Sigmoid colon (tissue), 7 donors: ENCODE results near the gene NPR1. TPM values are rescaled to one million over a fixed set of nuclear protein-coding genes. Genes with fewer than 3 reads are reported as not detected.

Experiments
- DNase-seq: peaks from one replicate; pipeline ENCODE4 v3.0.0-alpha.2; 2019
- H3K27ac ChIP-seq, 4 donors: fragments of 200-600 bp; sonication (generic); one replicate each; pipeline ENCODE4 v1.5.1; 2016 to 2019; ENCODE audit warnings: mild to moderate bottlenecking in 1 of 4
- H3K27me3 ChIP-seq, 3 donors: fragments of 200-600 bp; sonication (generic); one replicate each; pipeline ENCODE4 v1.5.1; 2019; ENCODE audit warnings: mild to moderate bottlenecking in 1 of 3
- H3K36me3 ChIP-seq, 4 donors: fragments of 200-600 bp; sonication (generic); one replicate each; pipeline ENCODE4 v1.5.1; 2016 to 2019
- H3K4me1 ChIP-seq, 4 donors: fragments of 200-600 bp; sonication (generic); one replicate each; pipeline ENCODE4 v1.5.1; 2017 to 2019
- H3K4me3 ChIP-seq, 4 donors: fragments of 200-600 bp; sonication (generic); one replicate each; pipeline ENCODE4 v1.5.1; 2017 to 2019; ENCODE audit warnings: mild to moderate bottlenecking in 2 of 4, moderate library complexity in 1 of 4
- H3K9me3 ChIP-seq, 4 donors: fragments of 200-600 bp in 3 of 4; sonication (generic) in 3 of 4; one replicate each; pipeline versions ENCODE4 v1.5.1 to v1.6.1; 2013 to 2019
- CTCF ChIP-seq, 4 experiments: fragments of 450-650 bp in 3 of 4; fragments of 200-600 bp in 1 of 4; IDR thresholded peaks; one replicate each; pipeline ENCODE4 v1.5.1; 2016 to 2019; ENCODE audit warnings: antibody characterized with exemption in 4 of 4, mild to moderate bottlenecking in 3 of 4, moderate library complexity in 2 of 4
- EP300 ChIP-seq, 4 donors: sonication (generic); formaldehyde crosslinking; IDR thresholded peaks; one replicate each; pipeline ENCODE4 v1.6.1; 2017; ENCODE audit warnings: antibody characterized with exemption in 4 of 4
- POLR2A ChIP-seq, 2 donors: fragments of 450-650 bp; IDR thresholded peaks; one replicate each; pipeline ENCODE4 v1.6.1; 2016; ENCODE audit warnings: antibody characterized with exemption in 2 of 2, mild to moderate bottlenecking in 2 of 2, moderate library complexity in 2 of 2
- POLR2AphosphoS5 ChIP-seq, 4 donors: sonication (generic); formaldehyde crosslinking; IDR thresholded peaks; one replicate each; pipeline ENCODE4 v1.6.1; 2017; ENCODE audit warnings: antibody characterized with exemption in 4 of 4
- WGBS, 2 donors: extraction: QIAGEN DNeasy Blood & Tissue Kit; methylation state at CpG; one replicate each; pipeline ENCODE4 v1.1.7; 2013; 5-methylcytosine and 5-hydroxymethylcytosine counted together
- intact Hi-C: fragments of 100-400 bp; cut with DNase I; formaldehyde crosslinking; loops from one replicate; pipeline ENCODE4 v1.15.1; 2023
- polyA plus RNA-seq, 3 donors: library from polyadenylated mRNA; stranded (reverse); fragments of 200-250 nt; gene quantifications; one replicate each; pipeline ENCODE4 v1.2.3, GENCODE V29; 2013
- total RNA-seq, 4 donors: library from RNA; depleted of rRNA; stranded (reverse); fragments of >200 nt; gene quantifications; one replicate each; pipeline ENCODE4 v1.1.0, GENCODE V29; 2016
- donor health status: healthy with polysubstance abuse.
- donor health status: Bipolar disorder and iron deficiency.
- donor health status: healthy.

Gene NPR1
- total RNA-seq = 10 to 100 TPM; 11.1 to 36.2 (median 31.0) TPM
- 1 to 10 TPM in 2 of 3 donors, under 1 TPM in 1; 0.23 to 7.6 (median 5.4) TPM for polyA plus RNA-seq

- intact Hi-C loops = no loop called here
- 1% methylated on average over 78 of the region's 78 CpGs for WGBS, 2 donors
These were observed at the start of gene NPR1 for GRCh38 chr1:153678519-153679336. NPR1 (plus strand) TSS chr1:153678688; CDS start chr1:153679109, 421 bp downstream.

GRCh38 chr1:153629343-153629665 is 49.2 kb upstream of the NPR1 start:
- Histone ChIP-seq H3K27ac (peak overlapping the region; percentile 7 to 94 (median 52)), H3K4me3 (no peak overlapping the region), H3K9me3 (no peaks in the 10 kb centered on the region), H3K4me1 (peaks cover 0 to 41% (median 36%) of the 10 kb centered on the region in 4 donors), H3K27me3 (no peaks in the 10 kb centered on the region), H3K36me3 (no peaks in the 10 kb centered on the region)
- TF ChIP-seq POLR2A (IDR thresholded peaks at IDR 0.05) (no peak), POLR2AphosphoS5 (IDR thresholded peaks at IDR 0.05) (no peak), CTCF (IDR thresholded peaks at IDR 0.05) (no peak)
- DNase-seq = no peak
- intact Hi-C loops = no loop called here
- WGBS, 2 donors = 86 to 88% methylated on average over 5 of the region's 5 CpGs

More at GRCh38 chr1:153678519-153679336, at the start of gene NPR1:
- peak; percentile 91 for DNase-seq
- Histone ChIP-seq H3K9me3 (no peaks in the 10 kb centered on the region), H3K4me3 (peak within 1 kb of the TSS; percentile 37 to 57 (median 49)), H3K4me1 (peaks cover 0 to 29% (median 26%) of the 10 kb centered on the region in 4 donors), H3K27me3 (peaks cover 0 to 57% (median 30%) of the 10 kb centered on the region in 3 donors), H3K36me3 (no peaks in the 10 kb centered on the region), H3K27ac (peak within 1 kb of the TSS; percentile 22 to 76 (median 49))
- TF ChIP-seq POLR2AphosphoS5 (IDR thresholded peaks at IDR 0.05) = peak in 3 of 4 donors; percentile 26 to 43 (median 42)
- TF ChIP-seq EP300 (IDR thresholded peaks at IDR 0.05) = no peak
- TF ChIP-seq POLR2A (IDR thresholded peaks at IDR 0.05) = no peak
- TF ChIP-seq CTCF (IDR thresholded peaks at IDR 0.05) = no peak

GRCh38 chr1:153629971-153630370 is 48.5 kb upstream of the NPR1 start:
- Histone ChIP-seq H3K4me1 (peaks cover 0 to 37% (median 32%) of the 10 kb centered on the region in 4 donors), H3K36me3 (no peaks in the 10 kb centered on the region), H3K27me3 (no peaks in the 10 kb centered on the region), H3K4me3 (no peak overlapping the region), H3K27ac (peak overlapping the region in 2 of 4 donors; percentile 22 to 94), H3K9me3 (no peaks in the 10 kb centered on the region)
- DNase-seq = no peak
- TF ChIP-seq CTCF (IDR thresholded peaks at IDR 0.05) = no peak
- intact Hi-C loops = no loop called here
- WGBS, 2 donors = 95% methylated on average over 1 of the region's 1 CpG

GRCh38 chr1:153630384-153630783 is 48.1 kb upstream of the NPR1 start:
- Histone ChIP-seq H3K9me3 (no peaks in the 10 kb centered on the region), H3K27ac (peak overlapping the region in 1 of 4 donors; percentile 94), H3K4me1 (peaks cover 0 to 37% (median 32%) of the 10 kb centered on the region in 4 donors), H3K36me3 (no peaks in the 10 kb centered on the region), H3K4me3 (no peak overlapping the region), H3K27me3 (no peaks in the 10 kb centered on the region)
- intact Hi-C loops = no loop called here
- 89% methylated on average over 7 of the region's 7 CpGs for WGBS, 2 donors
- DNase-seq = no peak
- TF ChIP-seq POLR2AphosphoS5 (IDR thresholded peaks at IDR 0.05) (no peak), EP300 (IDR thresholded peaks at IDR 0.05) (no peak), POLR2A (IDR thresholded peaks at IDR 0.05) (no peak), CTCF (IDR thresholded peaks at IDR 0.05) (no peak)
